AG04450 (cell line): ENCODE data around the gene RFPL3. TPM values are rescaled to one million over a fixed set of nuclear protein-coding genes. Genes with fewer than 3 reads are reported as not detected.

Experiments used
- CTCF ChIA-PET: fragments of 300-600, 350-600 bp; formaldehyde crosslinking; extraction: SDS; loops from one replicate; lab custom pipeline; 2022; ENCODE audit warnings: antibody characterized with exemption, inconsistent platforms; lab: Charles Lee
- POLR2A ChIA-PET: fragments of 350-600 bp; formaldehyde crosslinking; extraction: SDS; loops from one replicate; lab custom pipeline; 2021; ENCODE audit warnings: antibody characterized with exemption, inconsistent platforms; lab: Yijun Ruan, JAX
- DNase-seq: peaks from one replicate; pipeline ENCODE4 v3.0.0-alpha.2; 2011; ENCODE audit warnings: low read depth, low spot score
- H3K27ac ChIP-seq: one replicate; pipeline ENCODE4 v1.5.1; 2012; ENCODE audit warnings: low read depth, low read length, control low read depth
- H3K27me3 ChIP-seq: one replicate; pipeline ENCODE4 v1.6.0; 2012; ENCODE audit warnings: low read length; ENCODE audit not compliant: control insufficient read depth, insufficient read depth
- H3K4me3 ChIP-seq: 2 replicates; pipeline ENCODE4 v1.5.1; 2011; ENCODE audit warnings: mild to moderate bottlenecking, low read depth, low read length, control low read depth
- H3K9me3 ChIP-seq: 2 replicates; pipeline ENCODE4 v1.5.1; 2012; ENCODE audit warnings: low read length; ENCODE audit not compliant: control insufficient read depth, insufficient read depth
- polyA plus RNA-seq: library from polyadenylated mRNA; depleted of rRNA; stranded (reverse); fragments of >200 nt; gene quantifications from 2 replicates; pipeline ENCODE4 v1.2.3, GENCODE V29; 2011
- TF ChIP-seq, protein P1 (sequence below): IDR thresholded peaks from 2 replicates; pipeline ENCODE4 v1.5.1; 2011; ENCODE audit warnings: low read depth, low read length, control low read depth, inconsistent platforms

The RFPL3 gene
- polyA plus RNA-seq, 1 experiment: not detected

GRCh38 chr22:32396746-32397145 is 39.1 kb downstream of the RFPL3 start:
- no peaks in the 10 kb centered on the region for H3K27me3 ChIP-seq
- TF ChIP-seq, protein P1, sequence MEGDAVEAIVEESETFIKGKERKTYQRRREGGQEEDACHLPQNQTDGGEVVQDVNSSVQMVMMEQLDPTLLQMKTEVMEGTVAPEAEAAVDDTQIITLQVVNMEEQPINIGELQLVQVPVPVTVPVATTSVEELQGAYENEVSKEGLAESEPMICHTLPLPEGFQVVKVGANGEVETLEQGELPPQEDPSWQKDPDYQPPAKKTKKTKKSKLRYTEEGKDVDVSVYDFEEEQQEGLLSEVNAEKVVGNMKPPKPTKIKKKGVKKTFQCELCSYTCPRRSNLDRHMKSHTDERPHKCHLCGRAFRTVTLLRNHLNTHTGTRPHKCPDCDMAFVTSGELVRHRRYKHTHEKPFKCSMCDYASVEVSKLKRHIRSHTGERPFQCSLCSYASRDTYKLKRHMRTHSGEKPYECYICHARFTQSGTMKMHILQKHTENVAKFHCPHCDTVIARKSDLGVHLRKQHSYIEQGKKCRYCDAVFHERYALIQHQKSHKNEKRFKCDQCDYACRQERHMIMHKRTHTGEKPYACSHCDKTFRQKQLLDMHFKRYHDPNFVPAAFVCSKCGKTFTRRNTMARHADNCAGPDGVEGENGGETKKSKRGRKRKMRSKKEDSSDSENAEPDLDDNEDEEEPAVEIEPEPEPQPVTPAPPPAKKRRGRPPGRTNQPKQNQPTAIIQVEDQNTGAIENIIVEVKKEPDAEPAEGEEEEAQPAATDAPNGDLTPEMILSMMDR: no peak
- no peaks in the 10 kb centered on the region for H3K9me3 ChIP-seq
- POLR2A ChIA-PET: no interaction called here
- no peak overlapping the region for H3K27ac ChIP-seq
- CTCF ChIA-PET: no interaction called here
- no peak for DNase-seq
- H3K4me3 ChIP-seq: no peak overlapping the region

DNA sequence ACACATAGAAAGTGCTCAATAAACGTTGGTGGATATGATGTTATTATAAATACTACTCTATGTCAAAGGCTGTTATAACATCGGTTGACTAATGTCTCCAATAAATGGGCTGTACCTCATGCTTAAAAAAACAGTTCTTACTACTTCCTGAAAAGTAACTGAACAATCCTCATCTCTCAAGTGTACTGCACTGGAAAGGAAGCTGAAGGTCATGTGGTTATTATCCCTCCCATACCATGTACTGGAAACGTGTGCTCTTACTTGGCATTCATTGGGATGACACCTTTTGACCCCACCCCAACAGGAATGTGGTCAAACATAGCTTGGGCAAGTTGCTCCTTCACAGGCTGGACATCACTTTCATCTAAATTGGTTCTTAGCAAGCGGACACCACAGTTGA is 43.8 kb downstream of the RFPL3 start:
- Histone ChIP-seq H3K27ac (no peak overlapping the region), H3K27me3 (no peaks in the 10 kb centered on the region), H3K9me3 (no peaks in the 10 kb centered on the region), H3K4me3 (no peak overlapping the region)
- TF ChIP-seq, protein P1: no peak
- no peak for DNase-seq
- POLR2A ChIA-PET: no interaction called here
- CTCF ChIA-PET: interaction anchor here (1.3 to 4.4 kb wide), 3 partner anchors 11 to 585 kb away, joined by 4 to 32 read pairs (median 16); no protein-coding TSS in a partner anchor

- CTCF ChIA-PET: interaction anchor here (1.8 kb wide), 1 partner anchor 9 kb away, joined by 4 read pairs; no protein-coding TSS in a partner anchor
Observed at GRCh38 chr22:32404021-32404420, 46.4 kb downstream of the RFPL3 start.

DNA sequence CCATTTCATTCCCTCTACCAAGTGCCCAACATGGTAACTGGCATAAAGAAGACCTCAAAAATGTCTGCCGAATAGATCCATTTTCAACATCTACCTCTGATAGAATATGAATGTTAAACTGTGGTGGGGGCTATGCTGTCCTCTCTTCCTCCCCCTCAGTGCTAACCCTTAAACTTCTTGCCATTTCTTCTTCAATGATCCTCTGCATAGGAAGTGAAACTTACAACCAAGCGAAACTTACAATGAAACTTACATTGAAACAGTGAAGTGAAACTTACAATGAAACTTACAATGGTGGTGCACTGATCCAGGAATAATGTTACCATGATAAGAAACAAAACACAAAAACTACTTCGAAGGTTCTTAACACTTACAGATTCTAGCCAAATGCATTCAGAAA is 49.6 kb downstream of the RFPL3 start:
- ChIA-PET CTCF (no interaction called here), POLR2A (no interaction called here)
- H3K9me3 ChIP-seq: no peaks in the 10 kb centered on the region
- TF ChIP-seq, protein P1: no peak
- DNase-seq: no peak
- no peak overlapping the region for H3K27ac ChIP-seq
- H3K4me3 ChIP-seq: no peak overlapping the region
- H3K27me3 ChIP-seq: no peaks in the 10 kb centered on the region

More at GRCh38 chr22:32404021-32404420, 46.4 kb downstream of the RFPL3 start:
- no peaks in the 10 kb centered on the region for H3K27me3 ChIP-seq
- no peak overlapping the region for H3K4me3 ChIP-seq
- no peaks in the 10 kb centered on the region for H3K9me3 ChIP-seq
- no peak overlapping the region for H3K27ac ChIP-seq
- DNase-seq: no peak
- POLR2A ChIA-PET: no interaction called here
- TF ChIP-seq, protein P1: no peak

- CTCF ChIA-PET: no interaction called here
- TF ChIP-seq, protein P1: no peak
- H3K9me3 ChIP-seq: no peaks in the 10 kb centered on the region
- no peak overlapping the region for H3K4me3 ChIP-seq
- H3K27me3 ChIP-seq: no peaks in the 10 kb centered on the region
- no peak for DNase-seq
- H3K27ac ChIP-seq: no peak overlapping the region
- POLR2A ChIA-PET: no interaction called here
Observed at GRCh38 chr22:32407936-32408335, 50.3 kb downstream of the RFPL3 start.
